Kidney (tissue), 14 donors: Measurements from ENCODE around the gene PIGT. TPM values are rescaled to one million over a fixed set of nuclear protein-coding genes. Genes with fewer than 3 reads are reported as not detected.

Experiments
- DNase-seq, 5 donors: peaks; one replicate each; pipeline ENCODE4 v3.0.0-alpha.2; 2013 to 2020
- FAIRE-seq: peaks from 2 replicates; lab custom pipeline; 2012; peaks lifted over from hg19 to GRCh38; lab: Jason Lieb, UNC
- H3K27ac ChIP-seq, 2 donors: one replicate each; pipeline ENCODE4 v1.7.0; 2013; ENCODE audit warnings: low read depth in 2 of 2, low read length in 2 of 2, inconsistent platforms in 1 of 2
- H3K27me3 ChIP-seq: one replicate; pipeline ENCODE4 v1.7.1; 2013; ENCODE audit warnings: low read length, inconsistent platforms; ENCODE audit not compliant: control insufficient read depth, insufficient read depth
- H3K36me3 ChIP-seq, 3 donors: one replicate each; pipeline versions ENCODE4 v1.7.0 to v1.7.1; 2013; ENCODE audit warnings: low read length in 3 of 3, control low read depth in 1 of 3, inconsistent platforms in 1 of 3; ENCODE audit not compliant: insufficient read depth in 3 of 3, control insufficient read depth in 2 of 3
- H3K4me1 ChIP-seq, 3 donors: one replicate each; pipeline versions ENCODE4 v1.7.0 to v1.7.1; 2013; ENCODE audit warnings: low read length in 3 of 3, inconsistent platforms in 1 of 3, low read depth in 1 of 3; ENCODE audit not compliant: control insufficient read depth in 2 of 3, insufficient read depth in 2 of 3
- H3K4me3 ChIP-seq, 3 donors: one replicate each; pipeline versions ENCODE4 v1.7.0 to v1.8.1; 2013; ENCODE audit warnings: low read length in 3 of 3, control low read depth in 1 of 3, inconsistent platforms in 1 of 3
- H3K9ac ChIP-seq, 3 donors: one replicate each; pipeline versions ENCODE4 v1.7.0 to v1.7.1; 2013; ENCODE audit warnings: low read length in 3 of 3, control low read depth in 1 of 3, inconsistent platforms in 1 of 3
- H3K9me3 ChIP-seq, 3 donors: one replicate each; pipeline versions ENCODE4 v1.7.0 to v1.7.1; 2013; ENCODE audit warnings: low read length in 3 of 3, control low read depth in 1 of 3, inconsistent platforms in 1 of 3; ENCODE audit not compliant: control insufficient read depth in 2 of 3, insufficient read depth in 1 of 3
- CTCF ChIP-seq: IDR thresholded peaks from 3 replicates; pipeline ENCODE4 v1.5.1; 2012; ENCODE audit warnings: mild to moderate bottlenecking, moderate library complexity, borderline replicate concordance; ENCODE audit not compliant: insufficient read depth; ENCODE audit errors: extremely low read depth
- intact Hi-C: fragments of 100-400 bp; cut with DNase I; formaldehyde crosslinking; loops from one replicate; pipeline ENCODE4 v1.11.1; 2022
- polyA plus RNA-seq: library from polyadenylated mRNA; stranded (reverse); fragments of 350-450 nt; fragmentation: Illumina TruSeq; extraction: RNeasy Lipid Tissue Mini Kit (QIAGEN cat#74804); gene quantifications from one replicate; pipeline ENCODE4 v1.2.3, GENCODE V29; 2014; ENCODE audit warnings: low read depth, low replicate concordance; ENCODE audit not compliant: insufficient read depth
- total RNA-seq: library from RNA; stranded (reverse); fragmentation: NEBNext Ultra II Directional; extraction: Animal tissue kit (Norgen Biotek cat#: 25700); gene quantifications from one replicate; pipeline ENCODE4 v1.2.1, GENCODE V29; 2021
- donor health status: control.
- donor health status: control.
- donor health status: control.
- donor health status: control.
- donor health status: control.
- donor health status: DM: yes; HTN: yes; CAD: no.
- donor health status: Normal renal cell carcinoma (clear cell type).

PIGT gene
- total and polyA plus RNA-seq, 2 donors from 2014 or later: 90.9 to 95.0 TPM

GRCh38 chr20:45387274-45387673 is 28.7 kb upstream of the PIGT start:
- intact Hi-C loops: no loop called here
- Histone ChIP-seq H3K9me3 (no peaks in the 10 kb centered on the region), H3K4me3 (no peak overlapping the region), H3K4me1 (no peaks in the 10 kb centered on the region), H3K36me3 (no peaks in the 10 kb centered on the region), H3K27me3 (no peaks in the 10 kb centered on the region), H3K27ac (no peak overlapping the region), H3K9ac (no peak overlapping the region)
- no peak for TF ChIP-seq CTCF
- DNase-seq: no peak
- FAIRE-seq: no peak

- Histone ChIP-seq H3K27ac (no peak overlapping the region), H3K9me3 (no peaks in the 10 kb centered on the region), H3K36me3 (no peaks in the 10 kb centered on the region), H3K27me3 (no peaks in the 10 kb centered on the region), H3K4me3 (no peak overlapping the region), H3K9ac (no peak overlapping the region), H3K4me1 (no peaks in the 10 kb centered on the region)
- intact Hi-C loops: no loop called here
- no peak for FAIRE-seq
- no peak for TF ChIP-seq CTCF
- no peak for DNase-seq
These were observed 25.0 kb upstream of the PIGT start for GRCh38 chr20:45390931-45391330.

- Histone ChIP-seq H3K27me3 (no peaks in the 10 kb centered on the region), H3K27ac (no peak overlapping the region), H3K36me3 (no peaks in the 10 kb centered on the region), H3K4me3 (no peak overlapping the region), H3K9me3 (no peaks in the 10 kb centered on the region), H3K9ac (no peak overlapping the region), H3K4me1 (no peaks in the 10 kb centered on the region)
- intact Hi-C loops: no loop called here
- FAIRE-seq (no peak), DNase-seq (no peak)
- TF ChIP-seq CTCF: no peak
These were observed 24.4 kb upstream of the PIGT start for GRCh38 chr20:45391559-45391958.

- no peak for TF ChIP-seq CTCF
- H3K4me1 ChIP-seq: no peaks in the 10 kb centered on the region
- no peaks in the 10 kb centered on the region for H3K9me3 ChIP-seq
- intact Hi-C loops: no loop called here
- H3K9ac ChIP-seq: no peak overlapping the region
- no peak overlapping the region for H3K4me3 ChIP-seq
- H3K36me3 ChIP-seq: no peaks in the 10 kb centered on the region
- DNase-seq (no peak), FAIRE-seq (no peak)
- no peaks in the 10 kb centered on the region for H3K27me3 ChIP-seq
- H3K27ac ChIP-seq: no peak overlapping the region
These were observed 23.2 kb upstream of the PIGT start for GRCh38 chr20:45392733-45393132.
